Testis (tissue), 2 donors: ENCODE measurements around the gene CACNB2.

Experiments
- POLR2A ChIP-seq: fragments of 450-650 bp; IDR thresholded peaks from one replicate; pipeline ENCODE4 v1.6.1; 2017; ENCODE audit warnings: antibody characterized with exemption, mild to moderate bottlenecking, moderate library complexity
- TF ChIP-seq, protein P1 (sequence below), 3 experiments: fragments of 450-650 bp in 2 of 3; fragments of 200-600 bp in 1 of 3; sonication (generic) in 1 of 3; IDR thresholded peaks; one replicate each; pipeline ENCODE4 v1.5.1; 2016 to 2019; ENCODE audit warnings: antibody characterized with exemption in 3 of 3, mild to moderate bottlenecking in 2 of 3, moderate library complexity in 1 of 3

DNA sequence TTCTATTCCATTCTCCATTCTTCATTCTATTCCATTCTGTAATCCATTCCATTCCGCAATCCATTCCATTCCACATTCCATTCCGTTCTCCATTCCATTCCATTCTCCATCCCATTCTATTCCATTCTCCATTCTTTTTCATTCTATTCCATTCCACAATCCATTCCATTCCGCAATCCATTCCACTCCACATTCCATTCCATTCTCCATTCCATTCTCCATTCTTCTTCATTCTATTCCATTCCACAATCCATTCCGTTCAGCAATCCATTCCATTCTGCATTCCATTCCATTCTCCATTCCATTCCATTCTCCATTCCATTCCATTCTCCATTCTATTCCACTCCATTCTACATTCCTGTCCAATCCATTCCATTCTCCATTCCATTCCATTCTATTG lies 426.0 kb downstream of the CACNB2 start:
- TF ChIP-seq, protein P1, sequence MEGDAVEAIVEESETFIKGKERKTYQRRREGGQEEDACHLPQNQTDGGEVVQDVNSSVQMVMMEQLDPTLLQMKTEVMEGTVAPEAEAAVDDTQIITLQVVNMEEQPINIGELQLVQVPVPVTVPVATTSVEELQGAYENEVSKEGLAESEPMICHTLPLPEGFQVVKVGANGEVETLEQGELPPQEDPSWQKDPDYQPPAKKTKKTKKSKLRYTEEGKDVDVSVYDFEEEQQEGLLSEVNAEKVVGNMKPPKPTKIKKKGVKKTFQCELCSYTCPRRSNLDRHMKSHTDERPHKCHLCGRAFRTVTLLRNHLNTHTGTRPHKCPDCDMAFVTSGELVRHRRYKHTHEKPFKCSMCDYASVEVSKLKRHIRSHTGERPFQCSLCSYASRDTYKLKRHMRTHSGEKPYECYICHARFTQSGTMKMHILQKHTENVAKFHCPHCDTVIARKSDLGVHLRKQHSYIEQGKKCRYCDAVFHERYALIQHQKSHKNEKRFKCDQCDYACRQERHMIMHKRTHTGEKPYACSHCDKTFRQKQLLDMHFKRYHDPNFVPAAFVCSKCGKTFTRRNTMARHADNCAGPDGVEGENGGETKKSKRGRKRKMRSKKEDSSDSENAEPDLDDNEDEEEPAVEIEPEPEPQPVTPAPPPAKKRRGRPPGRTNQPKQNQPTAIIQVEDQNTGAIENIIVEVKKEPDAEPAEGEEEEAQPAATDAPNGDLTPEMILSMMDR (IDR thresholded peaks at IDR 0.05): no peak
- no peak for TF ChIP-seq POLR2A
